ENCODE results near the gene C3. TPM values are rescaled to one million over a fixed set of nuclear protein-coding genes. Genes with fewer than 3 reads are reported as not detected.
A peak's percentile ranks its signal among the peaks of the same experiment; 100 is the strongest.

C3 gene
- polyA plus RNA-seq, 3 donors, result 2.4 to 5.3 (median 3.2) TPM

GRCh38 chr19:6723108-6723618 lies 2.7 kb upstream of the C3 start:
- intact Hi-C loops (cut with micrococcal nuclease), result loop anchor here in 1 of 2 donors (5.0 kb wide), 1 partner anchor 36 kb away; no protein-coding TSS in a partner anchor
- H3K27me3 Mint-ChIP-seq (ENCODE audit: low read depth in 3 of 3), result peaks cover 3 to 11% (median 3%) of the 10 kb centered on the region in 3 donors
- Histone ChIP-seq H3K4me2 (replicated peaks; ENCODE audit: extremely low read depth, low read length, poor library complexity, severe bottlenecking) (peak overlapping the region; percentile 52), H3K9me3 (replicated peaks in 1 of 2; ENCODE audit: control insufficient read depth in 1 of 2, insufficient read depth in 1 of 2, low read length in 2 of 2) (no peaks in the 10 kb centered on the region), H3K4me3 (replicated peaks in 1 of 3; ENCODE audit: low read depth in 2 of 3, low read length in 3 of 3) (peak overlapping the region in 1 of 3 experiments; percentile 42), H3K36me3 (replicated peaks in 1 of 2; ENCODE audit: control insufficient read depth in 1 of 2, insufficient read depth in 2 of 2, low read length in 2 of 2) (no peaks in the 10 kb centered on the region), H3K27me3 (ENCODE audit: control insufficient read depth in 2 of 2, insufficient read depth in 2 of 2, low read length in 2 of 2) (no peaks in the 10 kb centered on the region), H2AFZ (ENCODE audit: insufficient read depth, low read depth, low read length, poor library complexity, severe bottlenecking) (no peak overlapping the region), H3K79me2 (ENCODE audit: insufficient read depth, low read length) (no peaks in the 10 kb centered on the region), H3K27ac (ENCODE audit: low read depth in 1 of 2, low read length in 2 of 2) (no peak overlapping the region), H4K20me1 (ENCODE audit: insufficient read depth, low read length) (no peaks in the 10 kb centered on the region), H3K4me1 (ENCODE audit: control insufficient read depth in 1 of 2, insufficient read depth in 2 of 2, low read length in 2 of 2) (peaks cover 64 to 77% of the 10 kb centered on the region in 2 donors), H3K9ac (ENCODE audit: insufficient read depth, low read length, poor library complexity, severe bottlenecking) (no peak overlapping the region)
- 28% methylated on average over 8 of the region's 13 CpGs for WGBS (ENCODE audit: insufficient coverage)
- no peaks in the 10 kb centered on the region for H3K36me3 Mint-ChIP-seq
- H3K4me1 Mint-ChIP-seq, result peaks cover 70% of the 10 kb centered on the region
- peaks cover 0 to 8% (median 2%) of the 10 kb centered on the region in 7 donors for H3K9me3 Mint-ChIP-seq
- peak overlapping the region in 3 of 7 donors; percentile 13 to 75 (median 51) for H3K27ac Mint-ChIP-seq
- no peak for DNase-seq
- no peak for TF ChIP-seq CTCF (IDR thresholded peaks at IDR 0.05)
- H3K4me3 Mint-ChIP-seq, result peak overlapping the region; percentile 37 to 84

- 20% methylated on average over 1 of the region's 5 CpGs for WGBS (ENCODE audit: insufficient coverage)
- Histone ChIP-seq H2AFZ (ENCODE audit: insufficient read depth, low read depth, low read length, poor library complexity, severe bottlenecking) (no peak overlapping the region), H3K9ac (ENCODE audit: insufficient read depth, low read length, poor library complexity, severe bottlenecking) (no peak overlapping the region), H3K4me2 (replicated peaks; ENCODE audit: extremely low read depth, low read length, poor library complexity, severe bottlenecking) (no peak overlapping the region), H3K9me3 (replicated peaks in 1 of 2; ENCODE audit: control insufficient read depth in 1 of 2, insufficient read depth in 1 of 2, low read length in 2 of 2) (no peaks in the 10 kb centered on the region), H3K79me2 (ENCODE audit: insufficient read depth, low read length) (no peaks in the 10 kb centered on the region), H3K27ac (ENCODE audit: low read depth in 1 of 2, low read length in 2 of 2) (no peak overlapping the region), H3K4me3 (replicated peaks in 1 of 3; ENCODE audit: low read depth in 2 of 3, low read length in 3 of 3) (no peak overlapping the region), H3K36me3 (replicated peaks in 1 of 2; ENCODE audit: control insufficient read depth in 1 of 2, insufficient read depth in 2 of 2, low read length in 2 of 2) (no peaks in the 10 kb centered on the region), H4K20me1 (ENCODE audit: insufficient read depth, low read length) (no peaks in the 10 kb centered on the region), H3K4me1 (ENCODE audit: control insufficient read depth in 1 of 2, insufficient read depth in 2 of 2, low read length in 2 of 2) (peaks cover 57 to 67% of the 10 kb centered on the region in 2 donors), H3K27me3 (ENCODE audit: control insufficient read depth in 2 of 2, insufficient read depth in 2 of 2, low read length in 2 of 2) (no peaks in the 10 kb centered on the region)
- DNase-seq, result no peak
- intact Hi-C loops (cut with micrococcal nuclease), result loop anchor here in 1 of 2 donors (5.0 kb wide), 1 partner anchor 34 kb away; no protein-coding TSS in a partner anchor
- Mint-ChIP-seq H3K36me3 (no peaks in the 10 kb centered on the region), H3K27me3 (ENCODE audit: low read depth in 3 of 3) (peaks cover 5 to 15% (median 11%) of the 10 kb centered on the region in 3 donors), H3K4me1 (peaks cover 61% of the 10 kb centered on the region), H3K27ac (peak overlapping the region in 2 of 7 donors; percentile 3 to 15), H3K4me3 (no peak overlapping the region), H3K9me3 (peaks cover 0 to 8% (median 2%) of the 10 kb centered on the region in 7 donors)
- TF ChIP-seq CTCF (IDR thresholded peaks at IDR 0.05), result no peak
Measured at GRCh38 chr19:6721773-6722172, 1.3 kb upstream of the C3 start.

All from CD14-positive monocyte (primary cell).